Measurements from ENCODE around the gene ETV3L.
"Not testable (repeated sequence)": the region's sequence is repeated elsewhere in the genome, so short reads cannot be mapped to it uniquely, and the experiment has no call there.

The ETV3L gene

DNA sequence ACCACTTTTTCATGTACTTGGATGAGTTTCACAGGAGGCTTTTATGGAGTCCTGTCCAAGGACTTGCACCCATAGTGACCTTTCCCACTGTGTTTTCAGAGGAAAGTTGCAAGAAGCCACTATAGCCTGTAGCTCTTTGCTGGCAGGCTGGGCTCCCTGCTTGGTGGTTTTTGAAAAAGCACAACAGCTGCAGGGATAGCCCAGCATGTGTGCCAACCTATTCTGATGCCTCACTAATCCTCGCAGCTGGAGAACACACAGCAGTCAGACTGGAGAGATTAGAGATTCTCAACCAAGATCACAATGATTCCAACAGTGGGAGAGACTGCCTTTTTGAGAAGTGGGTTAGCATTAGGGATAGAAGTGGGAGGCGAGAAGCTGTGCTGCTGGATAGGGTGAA, 30.0 kb downstream of the ETV3L start:
- no peak for DNase-seq

DNA sequence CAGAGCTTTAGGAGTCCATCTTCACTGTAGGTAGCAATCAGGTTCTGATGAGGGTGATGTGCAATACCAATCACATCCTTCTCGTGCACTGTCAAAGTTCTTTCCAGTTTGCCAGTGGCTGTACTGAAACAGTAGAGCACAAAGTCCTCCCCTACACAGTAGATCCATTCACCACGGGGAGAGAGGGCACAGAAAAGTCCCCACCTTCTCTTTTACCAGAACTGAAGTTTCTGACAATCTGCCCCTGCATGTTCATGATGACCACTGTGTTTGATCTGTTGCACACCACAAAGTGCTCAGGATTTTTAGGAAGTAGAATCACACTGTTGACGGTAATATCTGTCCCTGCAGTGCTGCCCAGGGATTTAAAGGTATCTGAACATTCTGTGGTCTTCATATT, 40.4 kb downstream of the ETV3L start:
- DNase-seq: not testable (repeated sequence)

DNA sequence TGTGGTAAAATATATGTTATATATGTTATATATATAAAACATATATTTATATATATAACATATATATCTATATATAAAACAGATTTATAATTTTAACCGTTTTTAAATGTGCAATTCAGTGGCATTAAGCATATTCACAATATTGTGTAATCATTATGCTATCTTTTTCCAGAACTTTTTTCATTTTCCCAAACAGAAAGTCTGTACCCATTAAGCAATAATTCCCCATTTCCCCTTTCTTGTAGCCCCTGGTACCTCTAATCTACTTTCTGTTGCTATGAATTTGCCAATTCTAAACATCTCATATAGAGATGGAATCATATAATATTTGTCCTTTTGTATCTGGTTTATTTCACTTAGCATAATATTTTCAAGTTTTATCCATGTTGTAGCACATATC, 43.3 kb downstream of the ETV3L start:
- no peak for DNase-seq

DNA sequence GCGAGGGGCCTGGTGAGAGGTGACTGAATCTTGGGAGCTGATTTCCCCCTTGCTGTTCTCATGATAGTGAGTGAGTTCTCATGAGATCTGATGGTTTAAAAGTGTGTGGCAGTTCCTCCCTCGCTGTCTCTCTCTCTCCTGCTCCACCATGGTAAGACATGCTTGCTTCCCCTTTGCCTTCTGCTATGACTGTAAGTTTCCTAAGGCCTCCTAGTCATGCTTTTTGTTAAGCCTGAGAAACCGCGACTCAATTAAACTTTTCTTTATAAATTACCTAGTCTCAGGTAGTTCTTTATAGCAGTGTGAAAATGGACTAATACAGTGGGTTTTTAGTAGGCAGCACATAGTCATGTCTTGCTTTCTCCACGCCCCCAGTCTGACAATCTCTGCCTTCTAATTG, 43.9 kb downstream of the ETV3L start:
- DNase-seq: not testable (repeated sequence)

DNA sequence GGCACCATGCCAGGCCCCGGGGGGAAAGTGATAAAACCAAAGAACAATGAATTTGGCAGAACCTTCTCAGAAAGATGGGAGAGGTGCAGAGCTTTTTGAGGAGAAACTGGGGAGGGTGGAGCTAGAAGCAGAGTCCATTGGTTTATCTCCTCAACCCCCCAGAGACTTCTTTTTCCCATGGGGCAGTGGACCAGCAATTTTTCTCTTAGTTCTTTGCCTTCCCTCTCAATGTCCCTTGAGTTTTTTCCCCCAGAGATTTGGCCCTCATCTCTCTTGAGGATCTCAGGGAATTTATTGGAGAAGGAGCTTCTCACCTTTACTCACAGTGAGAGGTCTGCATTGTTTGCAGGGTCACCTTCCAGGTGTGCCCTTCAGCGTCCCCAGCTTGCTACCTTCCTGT, 48.8 kb downstream of the ETV3L start:
- no peak for DNase-seq

DNA sequence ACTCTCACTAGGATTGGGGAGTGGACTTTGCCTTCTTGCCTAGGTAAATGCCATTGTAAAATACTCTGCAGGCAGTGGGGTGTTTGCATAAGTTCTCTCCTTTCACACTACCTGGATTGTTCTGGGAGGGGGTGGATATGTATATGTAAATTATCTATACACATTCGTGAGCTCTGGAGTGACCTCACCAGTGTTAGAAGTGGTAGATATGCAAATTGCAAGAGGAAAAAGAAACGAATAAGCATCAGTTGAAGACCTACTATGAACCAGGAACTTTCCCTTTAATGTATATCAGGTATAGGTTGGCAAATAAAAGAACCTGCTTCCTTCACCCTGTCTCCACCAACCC, 52.6 kb downstream of the ETV3L start:
- no peak for DNase-seq

DNA sequence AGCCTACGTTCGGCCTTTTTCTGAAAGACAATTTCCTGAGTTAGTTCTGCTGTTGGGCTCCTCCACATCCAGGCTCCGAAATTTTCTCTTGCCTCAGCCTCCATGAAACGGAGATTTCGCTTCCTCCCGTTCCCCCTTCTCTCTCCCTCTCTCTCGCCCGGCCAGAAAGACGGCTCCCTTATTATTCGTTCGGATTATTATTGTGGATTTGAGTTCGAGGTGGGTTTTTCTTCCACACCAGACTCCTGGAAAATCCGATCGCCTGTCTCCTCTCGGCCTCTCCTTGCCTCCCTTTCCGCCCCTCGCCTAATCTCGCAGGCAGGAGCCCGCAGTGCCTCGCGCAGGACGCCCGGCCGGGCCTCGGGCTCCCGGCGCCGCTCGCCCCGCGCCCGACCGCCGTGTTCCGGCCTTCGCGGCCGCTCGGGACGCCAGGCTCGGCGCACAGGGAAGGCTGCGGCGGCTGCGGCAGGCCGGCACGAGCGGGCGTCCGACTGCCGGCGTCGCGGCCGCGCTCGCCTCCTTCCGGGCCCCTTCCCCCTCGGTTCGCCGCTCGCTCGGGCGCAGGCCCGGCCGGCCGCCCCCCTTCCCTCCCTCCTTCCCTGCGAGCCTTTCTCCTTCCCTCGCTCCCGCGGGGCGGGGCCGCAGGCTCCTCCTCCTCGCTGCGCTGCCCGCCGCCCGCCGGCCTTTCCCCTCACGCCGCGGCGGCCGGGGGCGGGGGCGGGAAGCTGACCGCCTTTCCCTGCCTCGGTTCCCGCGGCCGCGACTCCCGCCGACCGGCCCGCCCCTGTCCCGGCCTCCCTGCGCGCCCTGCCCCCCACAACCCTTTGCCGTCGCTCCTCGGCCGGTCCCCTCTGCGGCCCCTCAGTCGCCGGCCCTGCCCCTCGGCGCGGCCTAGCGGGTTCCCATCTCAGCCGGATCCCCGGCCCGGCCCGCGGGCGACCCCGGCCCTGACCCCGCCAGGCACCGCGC, 54.1 kb downstream of the ETV3L start, which contains the start of gene ARHGEF11:
ARHGEF11 (minus strand) TSS at position 493 of the 969 bp plus-strand sequence. CDS start 1,412 bp downstream, outside the sequence.
- DNase-seq: peak; percentile 1 to 10

DNA sequence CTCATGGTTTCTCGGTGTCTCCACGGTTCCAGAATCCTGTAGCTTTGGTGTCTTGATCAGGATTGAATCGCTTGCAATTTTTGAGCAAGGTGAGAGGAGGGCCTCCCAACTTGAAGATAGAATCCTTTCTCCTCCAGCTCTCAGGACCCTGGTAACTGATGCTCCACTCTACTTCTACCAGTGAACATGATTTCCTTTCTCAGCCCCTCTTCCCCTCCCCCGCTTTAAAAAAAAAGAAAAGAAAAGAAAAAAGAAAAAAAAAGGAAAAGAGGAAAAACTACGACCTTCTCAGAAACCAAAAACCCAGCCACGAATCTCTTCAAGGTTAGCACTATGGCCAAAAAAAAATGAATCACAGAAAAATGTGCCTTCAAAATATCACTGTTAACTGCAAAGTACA, 55.3 kb downstream of the ETV3L start:
- DNase-seq: no peak

DNA sequence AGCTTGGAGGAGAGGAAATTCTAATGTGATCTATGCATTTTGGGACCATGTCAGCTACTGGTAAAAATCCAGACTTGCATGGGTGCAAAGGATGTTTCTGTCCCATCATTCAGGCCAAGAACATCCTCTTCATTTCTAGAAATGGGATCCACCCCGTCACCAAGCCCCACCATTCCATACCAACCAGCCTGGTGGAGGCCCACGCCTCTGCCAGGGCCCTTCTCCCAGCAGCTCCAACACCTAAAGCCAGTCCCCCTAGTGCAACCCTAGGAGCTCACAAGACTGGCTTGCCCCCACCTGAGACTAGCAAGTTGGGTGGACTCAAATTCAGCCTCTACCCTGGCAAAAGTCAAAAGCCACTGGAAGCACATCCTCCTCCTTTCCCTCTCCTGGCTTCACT, 55.9 kb downstream of the ETV3L start:
- no peak for DNase-seq

DNA sequence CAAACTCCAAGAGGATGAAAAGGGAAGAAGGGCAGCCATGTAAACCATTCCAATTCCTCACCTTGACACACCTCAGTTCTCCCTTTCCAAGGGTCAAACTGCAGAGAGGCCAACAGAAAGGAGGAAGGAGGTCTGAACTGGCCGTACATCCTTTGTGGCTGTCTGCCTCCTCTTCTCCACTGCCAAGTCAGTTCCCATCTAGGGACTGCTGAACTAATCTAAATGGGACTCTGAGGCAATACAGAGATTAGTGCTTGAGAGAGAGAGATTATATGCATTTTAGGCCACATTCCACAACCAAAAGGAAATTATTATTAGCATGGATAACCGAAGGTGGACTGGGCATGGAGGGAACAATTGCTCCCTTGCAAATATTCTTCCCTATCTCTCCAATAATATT, 56.8 kb downstream of the ETV3L start:
- DNase-seq: no peak

All from activated CD4-positive, alpha-beta T cell treated with anti-CD3 and anti-CD28 coated beads for 4 hours (primary cell).